ENCODE results near the gene ABCB7.
"Not testable (repeated sequence)": the region's sequence is repeated elsewhere in the genome, so short reads cannot be mapped to it uniquely, and the experiment has no call there.

Gene ABCB7

DNA sequence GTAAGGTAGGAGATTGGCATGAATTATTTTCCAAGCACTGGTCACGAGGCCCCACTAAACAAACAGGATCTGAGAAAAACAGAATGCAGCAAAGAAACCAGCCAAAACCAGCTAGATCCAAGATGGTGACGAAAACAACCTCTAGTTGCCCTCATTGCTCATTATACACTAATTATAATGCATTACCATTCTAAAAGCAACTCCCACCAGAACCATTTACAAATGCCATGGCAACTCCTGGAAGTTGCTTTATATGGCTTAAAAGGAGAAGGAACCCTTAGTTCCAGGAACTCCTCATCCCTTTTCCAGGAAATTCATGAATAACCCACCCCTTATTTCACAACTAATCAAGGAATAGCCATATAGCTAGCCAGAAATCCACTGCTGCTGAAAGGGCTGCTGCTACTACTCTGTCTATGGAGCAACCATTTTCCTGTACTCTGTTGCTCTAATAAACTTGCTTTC lies 69.3 kb downstream of the ABCB7 start:
- no peak for DNase-seq

DNA sequence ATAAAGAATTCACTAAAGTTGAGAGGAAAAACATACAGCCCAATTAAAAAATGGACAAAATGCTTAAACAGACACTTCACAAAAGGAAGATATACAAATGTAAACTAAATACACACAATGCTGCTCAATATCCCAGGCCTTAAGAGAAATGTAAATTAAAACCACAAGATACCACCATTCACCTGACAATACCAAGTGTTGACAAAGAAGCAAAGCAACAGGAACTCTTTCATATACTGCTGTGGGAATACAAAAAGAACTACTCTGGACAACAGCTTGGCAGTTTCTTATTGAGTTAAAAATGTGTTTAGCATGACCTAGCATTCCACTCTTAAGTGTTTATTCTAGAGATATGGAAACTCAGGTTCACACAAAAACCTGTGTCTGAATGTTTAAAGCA lies 71.3 kb downstream of the ABCB7 start:
- no peak for DNase-seq

DNA sequence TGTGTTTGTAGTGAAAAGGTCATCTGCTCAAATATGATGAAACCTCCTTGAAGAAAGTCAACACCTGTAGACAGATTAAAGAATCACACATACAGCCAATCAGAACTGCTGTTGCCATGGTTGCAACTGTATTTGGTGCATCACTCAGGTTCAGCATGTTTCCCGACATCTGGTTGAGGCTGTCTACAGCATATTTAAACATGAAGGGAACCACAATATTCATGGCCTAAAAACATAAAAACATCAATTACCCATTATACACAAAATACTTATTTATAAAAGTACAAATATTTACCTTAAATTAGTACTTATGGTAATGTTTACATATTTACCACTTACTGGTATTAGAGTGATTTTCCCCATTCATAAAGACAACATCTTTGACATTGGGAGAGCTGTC lies 79.7 kb downstream of the ABCB7 start:
- DNase-seq = no peak

DNA sequence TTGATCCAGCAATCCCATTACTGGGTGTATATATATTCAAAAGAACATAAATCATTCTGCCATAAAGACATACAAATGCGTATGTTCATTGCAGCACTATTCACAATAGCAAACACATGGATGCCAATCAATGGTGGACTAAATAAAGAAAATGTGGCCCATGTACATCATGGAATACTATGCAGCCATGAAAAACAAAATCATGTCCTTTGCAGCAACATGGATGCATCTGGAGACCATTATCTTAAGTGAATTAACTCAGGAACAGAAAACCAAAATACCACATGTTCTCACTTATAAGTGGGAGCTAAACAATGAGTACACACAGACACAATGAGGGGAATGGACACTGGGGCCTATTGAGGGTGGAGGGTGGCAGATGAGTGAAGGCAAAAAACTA lies 81.6 kb downstream of the ABCB7 start:
- DNase-seq = no peak

DNA sequence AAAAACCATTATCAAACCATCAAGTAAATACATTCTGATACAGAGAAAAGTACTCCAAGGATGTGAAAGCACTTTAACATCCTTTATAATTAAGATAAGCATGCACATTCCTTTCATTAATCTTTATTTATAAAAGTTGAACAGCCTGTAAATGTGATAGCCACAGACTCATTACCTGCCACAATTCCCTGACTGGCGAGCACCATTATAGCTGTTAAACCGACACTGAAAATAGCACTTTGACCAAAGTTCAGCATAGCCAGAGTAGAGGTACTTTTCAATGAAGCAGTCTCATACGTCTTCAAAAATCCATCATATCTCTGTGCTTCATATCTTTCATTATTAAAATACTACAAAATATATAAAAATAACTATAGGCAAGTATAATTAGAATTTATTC lies 84.7 kb downstream of the ABCB7 start:
- DNase-seq = no peak

DNA sequence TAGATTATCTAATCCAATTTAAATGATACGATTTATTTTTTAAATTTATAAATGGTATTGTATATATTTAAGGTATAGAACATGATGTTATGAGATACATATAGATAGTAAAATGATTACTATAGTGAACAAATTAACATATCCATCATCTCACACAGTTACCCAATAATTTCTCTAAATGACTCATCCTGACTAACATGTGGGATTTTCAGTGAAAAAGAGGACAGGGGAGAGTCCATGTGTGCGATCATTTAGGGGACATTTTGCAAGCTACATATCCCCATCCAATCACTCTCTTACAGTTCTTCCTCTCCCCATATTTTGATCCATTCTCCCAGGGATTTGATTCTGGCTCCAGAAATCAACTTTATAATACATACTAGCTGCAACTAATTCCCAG lies 88.2 kb downstream of the ABCB7 start:
- no peak for DNase-seq

DNA sequence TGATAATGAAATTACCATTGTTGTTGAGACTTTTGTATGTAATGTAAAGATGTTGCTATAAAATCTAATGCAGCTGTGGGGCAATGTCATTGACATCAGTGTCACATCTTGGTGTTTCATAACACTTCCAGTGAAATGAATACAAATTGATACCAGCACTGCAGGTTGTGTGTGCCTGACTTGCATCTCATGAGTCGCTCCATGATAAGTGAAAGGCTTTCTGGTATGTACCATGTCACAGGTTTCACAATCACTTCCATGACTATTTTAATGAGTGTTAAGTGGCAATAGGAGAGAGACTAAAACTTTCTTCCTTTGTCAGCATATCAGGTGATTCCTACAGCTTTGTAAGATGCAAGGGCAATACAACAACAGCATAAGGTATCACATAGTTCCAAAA lies 94.4 kb downstream of the ABCB7 start:
- DNase-seq = no peak

DNA sequence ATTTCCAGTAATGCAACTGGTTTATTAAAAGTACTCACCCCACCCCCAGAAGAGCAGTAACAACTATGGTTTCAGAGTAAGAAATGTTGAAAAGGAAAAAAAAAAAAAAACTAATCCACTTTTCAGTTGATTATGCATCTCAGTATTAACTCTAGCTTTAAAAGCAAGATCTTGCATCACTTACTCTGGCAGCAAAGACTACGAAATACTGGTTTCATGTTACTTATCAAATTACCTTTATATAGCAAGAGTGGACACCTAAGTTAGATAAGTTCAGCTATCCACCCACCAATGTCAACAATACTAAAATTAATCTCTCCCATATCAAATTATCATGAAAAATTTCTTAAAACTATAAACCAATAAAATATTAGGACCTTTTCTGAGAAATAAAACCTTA lies 105.0 kb downstream of the ABCB7 start:
- DNase-seq = no peak

DNA sequence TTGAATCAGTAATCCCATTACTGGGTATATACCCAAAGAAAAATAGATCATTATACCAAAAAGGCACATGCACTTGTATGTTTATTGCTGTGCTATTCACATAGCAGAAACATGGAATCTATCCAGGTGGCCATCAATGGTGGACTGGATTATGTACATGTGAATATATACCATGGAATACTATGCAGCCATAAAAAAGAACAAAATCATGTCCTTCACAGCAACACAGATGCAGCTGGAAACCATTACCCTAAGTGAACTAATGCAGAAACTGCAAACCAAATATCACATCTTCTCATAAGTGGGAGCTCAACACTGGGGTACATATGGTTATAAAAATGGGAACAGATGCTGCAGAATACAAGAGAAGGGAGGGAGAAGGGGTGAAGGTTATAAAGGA lies 110.7 kb downstream of the ABCB7 start:
- no peak for DNase-seq

DNA sequence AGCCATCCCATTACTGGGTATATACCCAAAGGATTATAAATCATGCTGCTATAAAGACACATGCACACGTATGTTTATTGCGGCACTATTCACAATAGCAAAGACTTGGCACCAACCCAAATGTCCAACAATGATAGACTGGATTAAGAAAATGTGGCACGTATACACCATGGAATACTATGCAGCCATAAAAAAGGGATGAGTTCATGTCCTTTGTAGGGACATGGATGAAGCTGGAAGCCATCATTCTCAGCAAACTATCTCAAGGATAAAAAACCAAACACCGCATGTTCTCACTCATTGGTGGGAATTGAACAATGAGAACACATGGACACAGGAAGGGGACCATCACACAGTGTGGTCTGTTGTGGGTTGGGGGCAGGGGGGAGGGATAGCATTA lies 111.9 kb downstream of the ABCB7 start:
- DNase-seq = not testable (repeated sequence)

DNA sequence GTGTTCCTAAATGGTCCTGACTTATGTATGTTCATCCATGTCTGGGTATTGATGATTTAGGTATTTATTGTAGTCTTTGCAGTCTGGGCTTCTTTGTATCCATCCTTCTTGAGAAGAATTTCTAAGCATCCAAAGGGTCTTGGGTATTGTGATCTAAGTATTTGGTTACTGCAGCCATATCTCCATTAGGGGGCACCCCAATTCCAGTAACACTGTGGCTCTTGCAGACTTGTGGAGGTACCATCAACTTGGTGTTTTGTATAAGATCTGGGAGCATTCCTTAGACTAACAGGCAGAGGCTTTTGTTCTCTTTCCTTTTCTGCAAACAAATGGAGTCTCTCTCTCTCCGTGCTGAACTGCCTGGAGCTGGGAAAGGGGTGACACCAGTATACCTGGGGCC lies 117.2 kb downstream of the ABCB7 start:
- no peak for DNase-seq
